CD4-positive, CD25-positive, alpha-beta regulatory T cell (primary cell): ENCODE data around the gene FMO3. TPM values are rescaled to one million over a fixed set of nuclear protein-coding genes. Genes with fewer than 3 reads are reported as not detected.

Source experiments
- ATAC-seq, 2 donors: fragments of 150-1000 bp; cut with Tn5 transposase; one replicate each; pipeline ENCODE4 v1.10.0; 2021; ENCODE audit warnings: low read depth in 2 of 2, moderate number of reproducible peaks in 2 of 2, moderate library complexity in 1 of 2
- DNase-seq, 3 donors: peaks; one replicate each; pipeline versions ENCODE4 v3.0.0 to v3.0.0-alpha.2; 2012 to 2022; ENCODE audit warnings: mixed read lengths in 1 of 3
- H3K27ac ChIP-seq: one replicate; pipeline ENCODE4 v1.7.0; 2013; ENCODE audit warnings: mild to moderate bottlenecking, low read length; ENCODE audit not compliant: insufficient read depth, poor library complexity, severe bottlenecking
- H3K27me3 ChIP-seq: one replicate; pipeline ENCODE4 v1.7.0; 2013; ENCODE audit warnings: low read length; ENCODE audit not compliant: control insufficient read depth, insufficient read depth
- H3K36me3 ChIP-seq: one replicate; pipeline ENCODE4 v1.7.0; 2013; ENCODE audit warnings: mild to moderate bottlenecking, low read length, moderate library complexity; ENCODE audit not compliant: control insufficient read depth, insufficient read depth
- H3K4me1 ChIP-seq: 2 replicates; pipeline ENCODE4 v1.7.0; 2013; ENCODE audit warnings: mild to moderate bottlenecking, low read length; ENCODE audit not compliant: insufficient read depth, control insufficient read depth, poor library complexity, severe bottlenecking
- H3K4me3 ChIP-seq: one replicate; pipeline ENCODE4 v1.7.0; 2013; ENCODE audit warnings: low read depth, mild to moderate bottlenecking, low read length, moderate library complexity
- H3K9me3 ChIP-seq, 2 experiments: 1 replicate in 1 of 2; 2 replicates in 1 of 2; pipeline ENCODE4 v1.7.0; 2013; ENCODE audit warnings: low read length in 2 of 2, mild to moderate bottlenecking in 1 of 2, moderate library complexity in 1 of 2; ENCODE audit not compliant: control insufficient read depth in 2 of 2
- H3K27ac Mint-ChIP-seq, 3 donors: one replicate each; pipeline ENCODE4 v1.8.0; 2020 to 2022; ENCODE audit warnings: mild to moderate bottlenecking in 3 of 3, mixed read lengths in 3 of 3, moderate library complexity in 2 of 3
- H3K27me3 Mint-ChIP-seq: one replicate; pipeline ENCODE4 v1.8.0; 2022; ENCODE audit warnings: mild to moderate bottlenecking, mixed read lengths
- H3K36me3 Mint-ChIP-seq: one replicate; pipeline ENCODE4 v1.8.0; 2020; ENCODE audit warnings: mixed read lengths
- H3K4me1 Mint-ChIP-seq, 4 donors: one replicate each; pipeline ENCODE4 v1.8.0; 2020 to 2022; ENCODE audit warnings: mixed read lengths in 4 of 4, mild to moderate bottlenecking in 1 of 4
- H3K4me3 Mint-ChIP-seq, 4 donors: one replicate each; pipeline ENCODE4 v1.8.0; 2020 to 2022; ENCODE audit warnings: mild to moderate bottlenecking in 4 of 4, mixed read lengths in 4 of 4, moderate library complexity in 3 of 4
- H3K9me3 Mint-ChIP-seq, 7 donors: one replicate each; pipeline ENCODE4 v1.8.0; 2020 to 2022; ENCODE audit warnings: mixed read lengths in 7 of 7, mild to moderate bottlenecking in 3 of 7, moderate library complexity in 2 of 7
- polyA plus RNA-seq, 4 donors: library from polyadenylated mRNA; unstranded; fragments of 300-500 nt; fragmentation: Illumina TruSeq; gene quantifications; one replicate each; pipeline ENCODE4 v1.2.3, GENCODE V29; 2021
- total RNA-seq: library from RNA; stranded (reverse); gene quantifications from one replicate; pipeline ENCODE4 v1.2.3, GENCODE V29; 2022

Gene FMO3
- total and polyA plus RNA-seq, 5 donors from 2014 or later, result not detected

DNA sequence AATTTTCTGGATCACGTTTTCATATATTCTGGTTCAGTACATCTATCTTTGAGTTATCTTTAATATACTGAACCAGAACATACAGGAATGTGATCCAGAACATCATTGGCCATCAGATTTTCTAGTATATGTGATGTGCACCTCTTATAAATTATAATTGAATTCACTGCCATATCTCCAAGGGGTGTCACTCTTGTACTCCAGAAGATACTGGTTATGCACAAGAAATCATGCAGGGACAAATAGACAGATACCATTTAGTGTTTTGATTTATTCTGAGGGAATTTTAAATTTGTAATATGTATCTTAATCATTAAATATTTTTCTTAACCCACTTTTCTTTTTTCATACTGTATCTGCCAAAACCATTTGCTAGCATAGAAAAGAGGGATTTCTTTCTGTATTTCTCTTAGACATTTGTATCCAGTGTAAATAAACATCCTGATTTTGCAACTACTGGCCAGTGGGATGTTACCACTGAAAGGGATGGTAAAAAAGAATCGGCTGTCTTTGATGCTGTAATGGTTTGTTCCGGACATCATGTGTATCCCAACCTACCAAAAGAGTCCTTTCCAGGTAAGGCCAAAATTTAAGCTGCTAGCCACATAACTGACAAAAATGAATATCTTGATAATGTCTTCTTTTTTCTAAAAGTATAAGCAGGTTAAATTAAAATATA lies 16.7 kb downstream of the FMO3 start:
- no peak overlapping the region for H3K4me3 Mint-ChIP-seq
- no peak overlapping the region for H3K4me3 ChIP-seq
- no peaks in the 10 kb centered on the region for H3K9me3 ChIP-seq
- H3K27me3 ChIP-seq, result no peaks in the 10 kb centered on the region
- H3K27ac Mint-ChIP-seq, result no peak overlapping the region
- no peaks in the 10 kb centered on the region for H3K4me1 Mint-ChIP-seq
- DNase-seq (no peak), ATAC-seq (no peak)
- H3K27me3 Mint-ChIP-seq, result no peaks in the 10 kb centered on the region
- peaks cover 0 to 3% (median 0%) of the 10 kb centered on the region in 7 donors for H3K9me3 Mint-ChIP-seq
- no peaks in the 10 kb centered on the region for H3K36me3 ChIP-seq
- H3K27ac ChIP-seq, result no peak overlapping the region
- no peaks in the 10 kb centered on the region for H3K36me3 Mint-ChIP-seq
- H3K4me1 ChIP-seq, result no peaks in the 10 kb centered on the region

DNA sequence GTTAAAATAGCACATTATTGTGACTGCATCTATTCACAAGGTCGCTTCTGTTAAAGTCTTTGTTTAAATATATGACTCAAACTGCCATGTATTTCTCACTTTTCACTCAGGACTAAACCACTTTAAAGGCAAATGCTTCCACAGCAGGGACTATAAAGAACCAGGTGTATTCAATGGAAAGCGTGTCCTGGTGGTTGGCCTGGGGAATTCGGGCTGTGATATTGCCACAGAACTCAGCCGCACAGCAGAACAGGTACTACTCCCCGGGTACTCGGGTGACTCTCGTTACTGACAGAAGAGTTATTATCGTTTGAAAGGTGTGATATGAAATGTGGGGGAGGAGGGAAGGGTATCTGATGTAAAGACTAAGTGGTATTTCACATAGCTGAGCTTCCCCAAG lies 17.3 kb downstream of the FMO3 start:
- ATAC-seq (no peak), DNase-seq (no peak)
- Histone ChIP-seq H3K4me1 (no peaks in the 10 kb centered on the region), H3K36me3 (no peaks in the 10 kb centered on the region), H3K9me3 (no peaks in the 10 kb centered on the region), H3K27ac (no peak overlapping the region), H3K4me3 (no peak overlapping the region), H3K27me3 (no peaks in the 10 kb centered on the region)
- no peaks in the 10 kb centered on the region for H3K27me3 Mint-ChIP-seq
- no peaks in the 10 kb centered on the region for H3K4me1 Mint-ChIP-seq
- no peaks in the 10 kb centered on the region for H3K36me3 Mint-ChIP-seq
- H3K27ac Mint-ChIP-seq, result no peak overlapping the region
- no peak overlapping the region for H3K4me3 Mint-ChIP-seq
- peaks cover 0 to 3% (median 0%) of the 10 kb centered on the region in 7 donors for H3K9me3 Mint-ChIP-seq

DNA sequence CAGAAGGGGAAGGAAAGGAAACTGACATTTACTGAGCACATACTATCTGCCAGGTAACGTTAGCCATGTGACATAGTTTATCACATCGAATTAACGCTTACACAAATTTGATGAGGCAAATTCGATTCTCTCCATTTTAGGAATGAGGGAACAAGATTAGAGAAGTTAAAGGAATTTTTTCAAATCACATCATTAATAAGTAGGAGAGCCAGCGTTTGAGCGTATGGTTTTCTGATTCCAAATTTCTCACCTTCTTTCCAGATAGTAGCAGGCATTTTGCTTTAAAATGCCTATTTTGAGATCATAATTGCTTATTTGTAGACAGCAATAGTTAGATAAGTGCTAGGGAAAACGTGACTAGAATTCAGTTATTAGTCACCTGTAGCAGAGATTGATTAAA lies 19.3 kb downstream of the FMO3 start:
- Histone ChIP-seq H3K27me3 (peaks cover 2% of the 10 kb centered on the region), H3K36me3 (no peaks in the 10 kb centered on the region), H3K4me1 (no peaks in the 10 kb centered on the region), H3K9me3 (no peaks in the 10 kb centered on the region), H3K4me3 (no peak overlapping the region), H3K27ac (no peak overlapping the region)
- Mint-ChIP-seq H3K27ac (no peak overlapping the region), H3K4me1 (no peaks in the 10 kb centered on the region), H3K36me3 (no peaks in the 10 kb centered on the region), H3K9me3 (peaks cover 0 to 3% (median 0%) of the 10 kb centered on the region in 7 donors), H3K4me3 (no peak overlapping the region), H3K27me3 (no peaks in the 10 kb centered on the region)
- DNase-seq (no peak), ATAC-seq (no peak)

DNA sequence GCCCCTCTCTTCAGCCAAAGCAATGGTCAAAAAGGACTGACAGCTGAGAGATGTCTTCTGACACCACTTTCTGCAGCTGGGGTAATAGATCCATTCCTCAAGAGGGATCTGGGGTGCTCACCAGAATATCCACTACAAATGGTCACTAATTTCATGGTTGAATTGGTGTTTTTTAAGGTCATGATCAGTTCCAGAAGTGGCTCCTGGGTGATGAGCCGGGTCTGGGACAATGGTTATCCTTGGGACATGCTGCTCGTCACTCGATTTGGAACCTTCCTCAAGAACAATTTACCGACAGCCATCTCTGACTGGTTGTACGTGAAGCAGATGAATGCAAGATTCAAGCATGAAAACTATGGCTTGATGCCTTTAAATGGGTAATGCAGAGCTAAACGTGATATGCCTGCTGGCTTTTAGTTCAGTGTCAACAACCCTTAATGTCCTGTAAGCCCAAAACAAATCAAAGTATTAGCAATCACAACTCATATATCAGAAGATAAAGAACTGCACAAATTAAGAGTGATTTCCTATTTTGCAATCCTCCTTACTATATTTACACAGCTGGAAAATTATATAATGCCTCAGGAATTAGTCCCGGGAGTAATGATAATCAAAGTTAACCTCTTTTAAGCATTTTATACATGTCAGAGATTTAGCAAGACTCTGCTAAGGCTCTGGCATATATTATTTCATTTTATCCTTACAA lies 20.1 kb downstream of the FMO3 start:
- no peaks in the 10 kb centered on the region for H3K4me1 Mint-ChIP-seq
- Histone ChIP-seq H3K4me3 (no peak overlapping the region), H3K4me1 (no peaks in the 10 kb centered on the region), H3K36me3 (no peaks in the 10 kb centered on the region), H3K9me3 (no peaks in the 10 kb centered on the region), H3K27me3 (peaks cover 2% of the 10 kb centered on the region), H3K27ac (no peak overlapping the region)
- ATAC-seq, result no peak
- H3K36me3 Mint-ChIP-seq, result no peaks in the 10 kb centered on the region
- peaks cover 0 to 3% (median 0%) of the 10 kb centered on the region in 7 donors for H3K9me3 Mint-ChIP-seq
- H3K27me3 Mint-ChIP-seq, result no peaks in the 10 kb centered on the region
- no peak for DNase-seq
- no peak overlapping the region for H3K4me3 Mint-ChIP-seq
- no peak overlapping the region for H3K27ac Mint-ChIP-seq

DNA sequence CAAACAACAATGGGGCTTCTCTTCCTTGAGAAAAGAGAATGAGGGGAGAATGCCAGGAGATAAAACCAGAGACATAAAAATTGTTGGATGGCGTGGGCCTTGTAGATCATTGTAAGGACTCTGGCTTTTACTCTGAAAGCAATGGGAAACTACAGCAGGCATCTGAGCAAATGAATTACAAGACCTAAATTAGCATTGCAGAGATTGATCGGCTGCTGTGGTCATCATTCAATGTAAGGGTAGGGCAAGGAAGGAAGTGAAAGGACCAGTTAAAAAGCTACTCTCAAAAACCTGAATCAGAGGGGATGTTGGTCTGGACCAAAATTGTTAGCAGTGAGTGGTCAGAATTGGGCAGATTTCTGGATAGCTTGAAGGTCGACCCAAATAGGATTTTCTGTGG lies 21.4 kb downstream of the FMO3 start:
- no peaks in the 10 kb centered on the region for H3K27me3 Mint-ChIP-seq
- Histone ChIP-seq H3K36me3 (no peaks in the 10 kb centered on the region), H3K27me3 (peaks cover 2% of the 10 kb centered on the region), H3K27ac (no peak overlapping the region), H3K4me1 (no peaks in the 10 kb centered on the region), H3K9me3 (no peaks in the 10 kb centered on the region), H3K4me3 (no peak overlapping the region)
- no peak overlapping the region for H3K27ac Mint-ChIP-seq
- ATAC-seq (no peak), DNase-seq (no peak)
- H3K9me3 Mint-ChIP-seq, result peaks cover 0 to 3% (median 0%) of the 10 kb centered on the region in 7 donors
- no peaks in the 10 kb centered on the region for H3K4me1 Mint-ChIP-seq
- no peaks in the 10 kb centered on the region for H3K36me3 Mint-ChIP-seq
- no peak overlapping the region for H3K4me3 Mint-ChIP-seq

- Histone ChIP-seq H3K9me3 (no peaks in the 10 kb centered on the region), H3K4me3 (no peak overlapping the region), H3K27me3 (peaks cover 2% of the 10 kb centered on the region), H3K36me3 (no peaks in the 10 kb centered on the region), H3K27ac (no peak overlapping the region), H3K4me1 (no peaks in the 10 kb centered on the region)
- Mint-ChIP-seq H3K4me3 (no peak overlapping the region), H3K4me1 (no peaks in the 10 kb centered on the region), H3K9me3 (peaks cover 0 to 3% (median 0%) of the 10 kb centered on the region in 7 donors), H3K27ac (no peak overlapping the region), H3K36me3 (no peaks in the 10 kb centered on the region), H3K27me3 (no peaks in the 10 kb centered on the region)
- DNase-seq, result no peak
- no peak for ATAC-seq
Measured at GRCh38 chr1:171113382-171113781, 22.7 kb downstream of the FMO3 start.

GRCh38 chr1:171115280-171115897 lies 24.7 kb downstream of the FMO3 start:
- ATAC-seq, result no peak
- no peaks in the 10 kb centered on the region for H3K4me1 Mint-ChIP-seq

More at GRCh38 chr1:171115280-171115897, 24.7 kb downstream of the FMO3 start:
- Histone ChIP-seq H3K9me3 (no peaks in the 10 kb centered on the region), H3K27ac (no peak overlapping the region), H3K27me3 (peaks cover 2% of the 10 kb centered on the region), H3K36me3 (no peaks in the 10 kb centered on the region), H3K4me1 (no peaks in the 10 kb centered on the region), H3K4me3 (no peak overlapping the region)
- no peaks in the 10 kb centered on the region for H3K36me3 Mint-ChIP-seq
- no peak overlapping the region for H3K4me3 Mint-ChIP-seq
- no peak overlapping the region for H3K27ac Mint-ChIP-seq
- H3K9me3 Mint-ChIP-seq, result peaks cover 0 to 3% (median 0%) of the 10 kb centered on the region in 7 donors
- peaks cover 6% of the 10 kb centered on the region for H3K27me3 Mint-ChIP-seq
- no peak for DNase-seq
